ENCODE data around the gene CUBN.

Gene CUBN

DNA sequence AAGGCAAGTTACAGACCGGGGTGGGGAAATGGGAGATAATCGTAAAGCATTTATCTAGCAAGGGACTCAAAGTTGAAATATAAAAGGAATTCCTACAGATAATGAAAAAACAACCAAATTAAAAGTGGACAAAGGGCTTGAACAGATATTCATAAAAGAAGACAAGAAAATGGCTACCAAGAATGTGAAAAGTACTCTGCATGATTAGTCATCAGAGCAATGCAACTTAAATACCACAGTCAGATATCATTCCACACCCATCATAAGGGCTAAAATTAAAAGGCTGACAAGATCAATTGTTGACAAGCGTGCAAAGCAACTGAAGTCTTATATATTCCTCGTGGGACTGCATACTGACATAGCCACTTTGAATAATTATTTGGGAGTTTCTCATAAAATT is 187.7 kb downstream of the CUBN start:
- TF ChIP-seq ZFX (IDR thresholded peaks at IDR 0.05), result no peak
- TF ChIP-seq, protein P1, sequence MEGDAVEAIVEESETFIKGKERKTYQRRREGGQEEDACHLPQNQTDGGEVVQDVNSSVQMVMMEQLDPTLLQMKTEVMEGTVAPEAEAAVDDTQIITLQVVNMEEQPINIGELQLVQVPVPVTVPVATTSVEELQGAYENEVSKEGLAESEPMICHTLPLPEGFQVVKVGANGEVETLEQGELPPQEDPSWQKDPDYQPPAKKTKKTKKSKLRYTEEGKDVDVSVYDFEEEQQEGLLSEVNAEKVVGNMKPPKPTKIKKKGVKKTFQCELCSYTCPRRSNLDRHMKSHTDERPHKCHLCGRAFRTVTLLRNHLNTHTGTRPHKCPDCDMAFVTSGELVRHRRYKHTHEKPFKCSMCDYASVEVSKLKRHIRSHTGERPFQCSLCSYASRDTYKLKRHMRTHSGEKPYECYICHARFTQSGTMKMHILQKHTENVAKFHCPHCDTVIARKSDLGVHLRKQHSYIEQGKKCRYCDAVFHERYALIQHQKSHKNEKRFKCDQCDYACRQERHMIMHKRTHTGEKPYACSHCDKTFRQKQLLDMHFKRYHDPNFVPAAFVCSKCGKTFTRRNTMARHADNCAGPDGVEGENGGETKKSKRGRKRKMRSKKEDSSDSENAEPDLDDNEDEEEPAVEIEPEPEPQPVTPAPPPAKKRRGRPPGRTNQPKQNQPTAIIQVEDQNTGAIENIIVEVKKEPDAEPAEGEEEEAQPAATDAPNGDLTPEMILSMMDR (conservative IDR thresholded peaks at IDR 0.05), result no peak
- no peak overlapping the region for H3K27ac ChIP-seq

DNA sequence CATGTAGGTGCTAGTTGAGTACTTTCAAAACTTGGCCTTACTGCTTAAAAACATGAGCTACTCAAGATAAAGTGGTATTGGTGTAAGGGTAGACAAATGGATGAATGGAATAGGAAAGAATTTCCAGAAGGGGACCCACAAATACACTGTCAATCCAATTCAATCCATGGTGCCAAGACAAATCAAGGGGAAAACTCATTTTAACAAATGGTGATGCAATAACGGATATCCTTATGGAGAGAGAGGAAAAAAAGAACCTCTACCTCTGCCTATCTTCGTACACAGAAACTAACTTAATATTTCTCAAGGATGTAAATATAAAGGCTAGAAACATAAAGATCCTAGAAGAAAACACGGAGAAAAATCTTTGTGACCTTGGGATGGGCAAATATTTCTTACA is 188.5 kb downstream of the CUBN start:
- TF ChIP-seq, protein P1 (conservative IDR thresholded peaks at IDR 0.05), result no peak
- no peak for TF ChIP-seq ZFX (IDR thresholded peaks at IDR 0.05)
- H3K27ac ChIP-seq, result no peak overlapping the region

DNA sequence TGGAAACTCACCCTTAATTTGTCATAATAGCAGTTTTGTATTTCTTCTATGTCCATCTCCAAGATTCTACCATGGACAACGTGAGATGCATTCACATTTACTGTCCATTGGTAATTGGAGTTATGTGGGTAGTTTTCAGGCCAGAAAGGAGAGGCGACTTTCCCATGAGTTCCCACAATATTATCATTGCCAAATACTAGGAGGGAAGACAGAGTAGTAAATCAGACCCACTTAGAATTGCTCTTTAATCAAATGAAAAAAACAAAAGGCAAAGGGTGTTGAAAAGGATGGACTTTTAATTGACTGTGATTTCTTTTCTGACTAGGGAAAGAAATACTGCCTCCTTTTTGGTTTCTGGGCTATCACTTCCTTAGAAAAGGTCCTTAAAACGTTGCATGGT is 190.7 kb downstream of the CUBN start:
- no peak for TF ChIP-seq ZFX (IDR thresholded peaks at IDR 0.05)
- TF ChIP-seq, protein P1 (conservative IDR thresholded peaks at IDR 0.05), result no peak

DNA sequence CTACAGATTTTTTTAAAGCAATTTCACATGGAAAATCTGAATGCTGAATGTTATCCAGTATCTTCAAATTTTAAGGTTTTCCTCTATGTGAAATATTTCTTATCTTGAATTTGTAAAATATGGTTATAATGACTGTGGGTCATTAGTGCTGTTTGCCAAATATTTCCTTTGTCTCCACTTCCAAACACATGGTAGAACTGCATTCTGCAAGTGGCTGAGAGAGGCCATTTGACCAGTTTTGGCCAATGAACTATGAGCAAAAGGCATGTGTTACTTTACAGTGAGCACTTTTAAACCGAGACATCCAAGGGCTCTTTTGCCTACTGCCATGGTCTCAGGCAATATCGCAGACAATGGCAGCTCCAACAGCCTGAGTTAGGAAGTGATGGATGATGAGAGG is 195.2 kb downstream of the CUBN start:
- TF ChIP-seq, protein P1 (conservative IDR thresholded peaks at IDR 0.05), result no peak
- no peak for TF ChIP-seq ZFX (IDR thresholded peaks at IDR 0.05)

More for the DNA sequence above, 190.7 kb downstream of the CUBN start:
- H3K27ac ChIP-seq, result no peak overlapping the region

DNA sequence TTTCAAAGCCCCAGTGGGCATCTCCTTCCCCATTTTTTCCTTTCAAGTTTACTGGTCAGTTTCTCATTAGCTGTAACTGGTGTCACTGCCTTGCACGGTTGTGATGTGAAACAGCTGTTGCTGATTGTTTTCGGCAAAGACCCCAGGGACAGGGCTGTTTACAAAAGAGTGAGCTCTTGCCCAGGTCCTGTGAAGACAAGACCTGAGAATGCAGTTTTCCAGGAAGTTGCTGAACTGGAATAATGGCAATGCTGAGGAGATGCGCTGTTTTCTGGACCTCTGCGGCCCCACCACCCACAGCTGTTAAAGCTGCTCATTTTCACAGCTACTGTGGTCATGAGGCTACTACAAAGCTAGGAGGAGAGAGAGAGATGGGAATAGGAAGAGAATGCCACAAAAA is 195.8 kb downstream of the CUBN start:
- no peak overlapping the region for H3K27ac ChIP-seq
- TF ChIP-seq, protein P1 (conservative IDR thresholded peaks at IDR 0.05), result no peak
- TF ChIP-seq ZFX (IDR thresholded peaks at IDR 0.05), result no peak

More for the DNA sequence above, 195.2 kb downstream of the CUBN start:
- H3K27ac ChIP-seq, result no peak overlapping the region

DNA sequence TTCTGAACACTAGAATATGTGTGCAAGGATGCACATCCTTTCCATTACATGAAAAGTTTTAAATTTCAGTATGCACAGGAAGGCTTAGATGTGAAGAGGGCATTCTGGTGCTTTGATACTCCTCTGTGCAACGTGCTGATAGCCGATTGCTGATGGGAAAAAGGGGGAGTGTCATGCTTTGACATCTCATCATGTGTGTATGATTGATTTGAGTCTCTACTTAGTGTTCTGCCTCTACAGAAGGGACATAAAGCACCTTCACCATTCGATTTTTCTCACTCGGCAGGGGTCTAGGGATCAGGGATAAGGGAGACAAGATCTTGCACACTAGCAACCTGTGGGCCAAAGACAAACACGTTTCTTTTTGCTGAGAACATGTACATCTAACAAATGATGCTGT is 197.7 kb downstream of the CUBN start:
- H3K27ac ChIP-seq, result no peak overlapping the region
- TF ChIP-seq, protein P1 (conservative IDR thresholded peaks at IDR 0.05), result no peak
- TF ChIP-seq ZFX (IDR thresholded peaks at IDR 0.05), result no peak

DNA sequence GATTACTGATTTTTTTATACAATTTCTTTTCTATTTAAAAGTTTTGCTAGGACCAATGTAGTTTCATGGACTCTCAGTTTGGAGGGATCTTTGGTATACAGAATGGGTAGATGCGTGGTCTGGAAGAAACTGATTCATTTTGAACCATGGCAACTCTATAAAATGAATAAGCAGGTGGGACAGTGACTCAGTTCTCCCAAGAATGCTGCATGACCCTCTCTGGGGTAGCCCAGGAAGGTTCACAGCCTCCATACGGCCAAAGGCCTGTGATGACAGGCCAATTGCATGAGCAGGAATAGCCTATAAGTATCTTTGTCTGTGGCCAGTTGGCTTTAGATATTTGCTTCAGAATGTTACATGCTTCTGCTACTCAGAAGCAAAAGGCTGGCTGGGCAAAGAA is 199.1 kb downstream of the CUBN start:
- H3K27ac ChIP-seq, result no peak overlapping the region
- TF ChIP-seq, protein P1 (conservative IDR thresholded peaks at IDR 0.05), result no peak
- no peak for TF ChIP-seq ZFX (IDR thresholded peaks at IDR 0.05)
